Thyroid gland (tissue), 4 donors: ENCODE results near the gene TIMM13. TPM values are rescaled to one million over a fixed set of nuclear protein-coding genes. Genes with fewer than 3 reads are reported as not detected.

ENCODE experiments used
- DNase-seq, 2 donors: peaks; one replicate each; pipeline ENCODE4 v3.0.0-alpha.2; 2019
- H3K27ac ChIP-seq, 3 donors: fragments of 200-600 bp; sonication (generic); 1 replicate in 2 of 3; 2 replicates in 1 of 3; pipeline ENCODE4 v1.5.1; 2016 to 2019; ENCODE audit warnings: mild to moderate bottlenecking in 1 of 3, moderate library complexity in 1 of 3
- H3K27me3 ChIP-seq: fragments of 200-600 bp; sonication (generic); one replicate; pipeline ENCODE4 v1.5.1; 2019
- H3K36me3 ChIP-seq, 2 donors: fragments of 200-600 bp; sonication (generic); one replicate each; pipeline ENCODE4 v1.5.1; 2016 to 2019
- H3K4me1 ChIP-seq, 2 donors: fragments of 200-600 bp; sonication (generic); one replicate each; pipeline ENCODE4 v1.5.1; 2017 to 2019
- H3K4me3 ChIP-seq, 3 donors: fragments of 200-600 bp; sonication (generic); replicated peaks in 1 of 3; 1 replicate in 2 of 3; 2 replicates in 1 of 3; pipeline ENCODE4 v1.5.1; 2016; ENCODE audit warnings: mild to moderate bottlenecking in 1 of 3
- H3K9me3 ChIP-seq: fragments of 200-600 bp; sonication (generic); one replicate; pipeline ENCODE4 v1.5.1; 2017
- POLR2A ChIP-seq, 2 donors: fragments of 450-650 bp; IDR thresholded peaks; one replicate each; pipeline ENCODE4 v1.6.1; 2017; ENCODE audit warnings: antibody characterized with exemption in 2 of 2, mild to moderate bottlenecking in 2 of 2, moderate library complexity in 1 of 2
- WGBS, 2 donors: methylation state at CpG; one replicate each; pipeline ENCODE4 v1.1.5; 2017; 5-methylcytosine and 5-hydroxymethylcytosine counted together
- intact Hi-C: fragments of 100-400 bp; cut with DNase I; formaldehyde crosslinking; loops from one replicate; pipeline ENCODE4 v1.15.1; 2023
- total RNA-seq, 4 donors: library from RNA; depleted of rRNA; stranded (reverse); fragments of >200 nt; gene quantifications; one replicate each; pipeline ENCODE4 v1.2.3, GENCODE V29; 2016
- TF ChIP-seq, protein P1 (sequence below), 6 experiments: fragments of 200-600 bp in 3 of 6; fragments of 450-650 bp in 3 of 6; sonication (generic) in 3 of 6; IDR thresholded peaks; one replicate each; pipeline ENCODE4 v1.5.1; 2016 to 2019; ENCODE audit warnings: antibody characterized with exemption in 6 of 6, mild to moderate bottlenecking in 2 of 6, inconsistent platforms in 1 of 6, moderate library complexity in 1 of 6

Gene TIMM13
- total RNA-seq, 4 donors from 2014 or later, result 27.4 to 52.9 (median 45.0) TPM

DNA sequence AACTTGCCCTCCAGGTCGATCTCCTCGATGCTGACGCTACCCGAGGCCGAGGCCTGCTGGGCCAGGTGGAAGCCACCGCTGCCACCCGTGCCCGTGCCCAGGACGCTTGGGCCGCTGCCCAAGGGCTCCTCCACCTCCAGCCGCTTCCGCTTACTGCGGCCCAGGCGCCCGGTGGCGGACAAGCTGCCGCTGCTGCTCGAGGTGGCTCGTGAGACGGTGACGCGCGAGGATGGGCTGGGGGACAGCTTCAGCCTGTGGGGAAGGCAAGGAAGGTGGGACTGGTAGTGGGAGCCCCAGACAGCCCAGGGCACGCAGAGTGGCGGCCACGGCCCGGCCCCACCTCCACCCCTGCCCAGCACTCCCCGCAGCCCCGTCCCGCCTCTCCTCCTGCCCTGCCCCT lies 6.5 kb upstream of the TIMM13 start:
- H3K4me1 ChIP-seq, result no peaks in the 10 kb centered on the region
- TF ChIP-seq, protein P1, sequence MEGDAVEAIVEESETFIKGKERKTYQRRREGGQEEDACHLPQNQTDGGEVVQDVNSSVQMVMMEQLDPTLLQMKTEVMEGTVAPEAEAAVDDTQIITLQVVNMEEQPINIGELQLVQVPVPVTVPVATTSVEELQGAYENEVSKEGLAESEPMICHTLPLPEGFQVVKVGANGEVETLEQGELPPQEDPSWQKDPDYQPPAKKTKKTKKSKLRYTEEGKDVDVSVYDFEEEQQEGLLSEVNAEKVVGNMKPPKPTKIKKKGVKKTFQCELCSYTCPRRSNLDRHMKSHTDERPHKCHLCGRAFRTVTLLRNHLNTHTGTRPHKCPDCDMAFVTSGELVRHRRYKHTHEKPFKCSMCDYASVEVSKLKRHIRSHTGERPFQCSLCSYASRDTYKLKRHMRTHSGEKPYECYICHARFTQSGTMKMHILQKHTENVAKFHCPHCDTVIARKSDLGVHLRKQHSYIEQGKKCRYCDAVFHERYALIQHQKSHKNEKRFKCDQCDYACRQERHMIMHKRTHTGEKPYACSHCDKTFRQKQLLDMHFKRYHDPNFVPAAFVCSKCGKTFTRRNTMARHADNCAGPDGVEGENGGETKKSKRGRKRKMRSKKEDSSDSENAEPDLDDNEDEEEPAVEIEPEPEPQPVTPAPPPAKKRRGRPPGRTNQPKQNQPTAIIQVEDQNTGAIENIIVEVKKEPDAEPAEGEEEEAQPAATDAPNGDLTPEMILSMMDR (IDR thresholded peaks at IDR 0.05), result no peak
- TF ChIP-seq POLR2A (IDR thresholded peaks at IDR 0.05), result no peak
- WGBS, 2 donors, result 97 to 98% methylated on average over 24 of the region's 30 CpGs
- H3K36me3 ChIP-seq, result peaks cover 0 to 31% of the 10 kb centered on the region in 2 donors
- no peaks in the 10 kb centered on the region for H3K9me3 ChIP-seq
- no peak for DNase-seq
- no peak overlapping the region for H3K27ac ChIP-seq
- H3K4me3 ChIP-seq, result no peak overlapping the region
- H3K27me3 ChIP-seq, result no peaks in the 10 kb centered on the region
- intact Hi-C loops, result no loop called here

DNA sequence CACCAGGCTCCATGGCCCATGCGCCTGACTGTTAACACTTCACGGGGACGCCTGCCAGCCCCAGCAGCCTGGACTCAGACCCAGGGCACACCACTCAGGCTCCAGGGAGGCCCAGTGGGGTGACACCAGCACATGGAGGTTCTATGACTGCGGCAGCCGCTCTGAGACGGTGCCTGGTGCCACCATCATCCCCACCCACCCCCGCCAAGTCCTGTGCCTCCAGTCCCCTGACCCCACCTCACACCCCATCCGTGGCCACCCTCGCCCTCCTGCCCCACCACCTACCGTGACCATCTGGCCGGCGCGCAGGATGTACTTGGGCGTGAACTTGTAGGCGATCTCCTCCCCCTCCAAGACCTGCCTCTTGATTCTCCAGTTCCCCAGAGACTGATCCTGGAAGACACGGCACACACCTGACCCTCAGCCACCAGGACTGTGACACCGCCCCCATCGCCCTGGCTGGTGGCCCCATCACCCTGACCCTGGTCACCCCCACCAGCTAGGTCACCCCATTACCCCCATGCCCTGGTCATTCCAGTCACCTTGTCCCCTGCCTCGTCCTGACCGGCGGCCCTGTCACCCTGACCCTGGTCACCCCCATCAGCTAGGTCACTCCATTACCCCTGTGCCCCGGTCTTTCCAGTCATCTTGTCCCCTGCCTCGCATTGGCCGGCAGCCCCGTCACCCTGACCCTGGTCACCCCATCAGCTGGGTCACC lies 4.9 kb upstream of the TIMM13 start:
- WGBS, 2 donors, result 97 to 99% methylated on average over 21 to 24 of the region's 25 CpGs
- intact Hi-C loops, result no loop called here
- peaks cover 0 to 24% of the 10 kb centered on the region in 2 donors for H3K36me3 ChIP-seq
- no peak overlapping the region for H3K4me3 ChIP-seq
- H3K4me1 ChIP-seq, result peaks cover 0 to 5% of the 10 kb centered on the region in 2 donors
- H3K9me3 ChIP-seq, result no peaks in the 10 kb centered on the region
- no peak overlapping the region for H3K27ac ChIP-seq
- DNase-seq, result no peak
- TF ChIP-seq, protein P1 (IDR thresholded peaks at IDR 0.05), result no peak
- no peak for TF ChIP-seq POLR2A (IDR thresholded peaks at IDR 0.05)
- no peaks in the 10 kb centered on the region for H3K27me3 ChIP-seq

DNA sequence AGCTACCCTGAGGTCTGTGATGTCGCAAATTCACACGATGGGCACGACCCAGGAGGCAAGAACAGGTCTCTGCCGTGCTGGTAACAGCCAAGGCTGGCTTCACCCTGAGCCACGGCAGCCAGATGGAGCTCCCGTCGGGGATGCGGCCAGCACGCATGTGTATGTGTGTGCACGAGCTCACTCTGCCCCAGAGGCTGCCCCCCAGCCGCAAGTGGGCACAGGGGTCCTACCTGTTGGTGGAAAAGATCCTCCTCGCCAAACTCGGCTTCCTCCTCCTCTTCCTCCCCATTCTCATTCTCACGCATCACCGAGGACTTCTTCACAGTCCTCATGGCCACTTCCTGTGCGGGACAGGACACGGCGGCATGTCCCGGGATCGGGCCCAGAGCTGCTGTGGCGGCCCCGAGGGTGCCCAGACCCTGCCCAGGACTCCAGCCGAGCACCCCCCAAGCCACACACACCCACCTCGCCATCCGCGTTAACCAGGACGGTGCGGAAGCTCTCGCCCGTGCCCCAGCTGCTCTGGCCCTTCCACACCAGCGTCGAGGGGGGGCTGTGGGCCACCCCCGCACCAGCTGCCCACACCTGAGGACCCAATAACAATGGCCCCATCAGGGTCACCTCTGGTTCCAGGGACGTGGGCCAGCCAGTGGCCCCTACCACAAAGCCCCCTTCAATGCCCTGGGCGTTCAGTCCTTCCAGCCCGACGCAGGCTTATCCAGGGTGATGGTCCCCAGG lies 4.1 kb upstream of the TIMM13 start:
- Histone ChIP-seq H3K9me3 (no peaks in the 10 kb centered on the region), H3K4me3 (no peak overlapping the region), H3K27me3 (no peaks in the 10 kb centered on the region), H3K4me1 (peaks cover 7 to 10% of the 10 kb centered on the region in 2 donors), H3K36me3 (peaks cover 0 to 23% of the 10 kb centered on the region in 2 donors), H3K27ac (no peak overlapping the region)
- DNase-seq, result no peak
- TF ChIP-seq, protein P1 (IDR thresholded peaks at IDR 0.05), result no peak
- no peak for TF ChIP-seq POLR2A (IDR thresholded peaks at IDR 0.05)
- 93 to 96% methylated on average over 21 to 37 of the region's 37 CpGs for WGBS, 2 donors
- intact Hi-C loops, result no loop called here

DNA sequence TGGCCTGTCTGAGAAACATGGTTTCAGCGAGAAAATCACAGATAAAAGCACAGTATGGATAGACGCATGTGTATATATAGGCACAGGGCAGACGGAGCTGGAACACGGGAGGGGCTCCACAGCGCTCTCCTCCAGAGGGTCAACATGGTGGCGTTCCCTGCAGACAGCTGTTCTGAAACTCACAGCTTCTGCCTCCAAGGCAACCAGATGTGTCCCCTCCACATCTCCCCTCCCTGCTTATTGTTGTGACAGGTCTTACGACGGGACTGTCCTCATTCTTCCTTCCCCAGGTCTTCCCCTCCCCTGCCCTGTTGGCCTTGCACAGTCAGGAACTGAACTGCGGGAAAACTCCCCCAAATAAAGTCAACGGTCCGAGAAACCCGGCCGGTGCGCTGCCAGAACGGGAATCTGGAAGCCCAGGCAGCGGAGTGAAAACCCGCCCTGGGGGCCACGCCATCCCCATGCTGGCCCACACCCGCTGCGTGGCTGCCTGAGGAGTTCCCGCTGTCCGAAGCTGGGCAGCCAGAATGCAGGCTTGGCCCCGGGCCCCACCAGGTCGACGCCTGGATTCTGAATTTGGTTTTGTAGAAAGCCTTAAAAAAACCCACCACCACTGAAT lies 2.6 kb upstream of the TIMM13 start:
- peaks cover 12 to 23% of the 10 kb centered on the region in 2 donors for H3K4me1 ChIP-seq
- H3K36me3 ChIP-seq, result peaks cover 0 to 26% of the 10 kb centered on the region in 2 donors
- no peak for DNase-seq
- H3K4me3 ChIP-seq, result no peak overlapping the region
- no peaks in the 10 kb centered on the region for H3K27me3 ChIP-seq
- 87 to 88% methylated on average over 18 to 25 of the region's 25 CpGs for WGBS, 2 donors
- no peaks in the 10 kb centered on the region for H3K9me3 ChIP-seq
- H3K27ac ChIP-seq, result no peak overlapping the region
- TF ChIP-seq, protein P1 (IDR thresholded peaks at IDR 0.05), result no peak
- TF ChIP-seq POLR2A (IDR thresholded peaks at IDR 0.05), result no peak
- intact Hi-C loops, result no loop called here
